DND-41 (cell line): ENCODE measurements around the gene PHACTR1.

Experiments
- CTCF ChIP-seq: IDR thresholded peaks from 2 replicates; pipeline ENCODE4 v1.5.1; 2012; ENCODE audit warnings: borderline replicate concordance, low read length, moderate library complexity, mild to moderate bottlenecking; ENCODE audit not compliant: poor library complexity, severe bottlenecking; ENCODE audit errors: extremely low read depth
- EZH2 ChIP-seq: IDR thresholded peaks from 3 replicates; pipeline ENCODE4 v1.6.1; 2012; ENCODE audit warnings: borderline replicate concordance, low read depth, mild to moderate bottlenecking, moderate library complexity, low read length, inconsistent platforms; ENCODE audit not compliant: severe bottlenecking

DNA sequence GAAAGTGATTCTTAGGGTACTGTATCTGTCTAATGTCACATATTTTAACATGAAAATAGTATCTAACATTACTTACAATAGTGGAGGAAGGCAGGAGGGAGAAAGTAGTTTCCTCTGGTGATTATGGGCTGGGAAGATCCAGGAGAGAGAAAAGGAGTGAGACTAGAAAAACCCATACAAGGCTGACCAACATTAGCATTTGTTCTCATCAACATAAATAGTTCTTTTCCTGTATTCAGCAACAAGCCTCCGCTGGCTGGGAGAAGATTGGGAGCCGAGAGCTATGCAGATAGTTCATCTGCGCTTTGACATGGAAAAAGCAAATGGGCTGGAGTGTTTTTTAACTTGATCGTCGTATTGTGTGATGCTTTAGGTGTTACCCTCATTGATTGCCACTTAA lies 239.4 kb downstream of the PHACTR1 start:
- TF ChIP-seq CTCF (no peak), EZH2 (no peak)
